Measurements from ENCODE around the gene GMEB2.

The GMEB2 gene

DNA sequence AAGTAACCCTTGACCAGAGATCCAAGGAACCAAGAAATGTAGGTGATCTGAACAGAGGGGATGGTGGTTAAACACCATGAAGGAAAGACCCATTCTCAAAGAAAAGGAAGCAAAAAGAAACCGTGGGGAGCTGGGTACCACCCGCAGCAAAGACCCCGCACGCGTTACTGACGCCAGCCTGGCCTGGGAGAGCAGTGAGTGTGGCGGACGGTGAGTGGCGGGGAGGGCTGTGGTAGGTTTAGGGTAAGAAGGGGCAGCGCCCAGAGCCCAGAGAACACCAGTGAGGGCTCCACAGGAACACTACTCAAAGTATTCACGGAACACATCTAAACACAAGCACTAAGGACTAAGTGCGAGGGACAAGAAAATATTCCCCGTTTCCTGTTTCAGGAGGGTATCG is 4.2 kb downstream of the GMEB2 start:
- no peak overlapping the region for H2BK120ac ChIP-seq (ENCODE audit: low read depth, low read length)
- no peak overlapping the region for H2AFZ ChIP-seq (ENCODE audit: low read length)
- no peak overlapping the region for H3K27ac ChIP-seq (replicated peaks; ENCODE audit: low read length)
- H3K4me1 ChIP-seq (ENCODE audit: control insufficient read depth in 2 of 2, insufficient read depth in 1 of 2, low read depth in 1 of 2, low read length in 2 of 2): peaks cover 2 to 8% of the 10 kb centered on the region in 2 donors
- H4K91ac ChIP-seq (ENCODE audit: low read depth, low read length, poor library complexity): no peak overlapping the region
- WGBS, 2 donors (ENCODE audit: extremely low coverage in 2 of 2, insufficient read length in 2 of 2, insufficient replicate concordance in 1 of 2): 100% methylated on average over 1 of the region's 14 CpGs; no CpG with 5 or more reads in 1 of the 2 donors
- no peak overlapping the region for H3K4me3 ChIP-seq (ENCODE audit: low read length in 2 of 2)
- no peaks in the 10 kb centered on the region for H3K27me3 ChIP-seq (ENCODE audit: control insufficient read depth in 3 of 3, insufficient read depth in 3 of 3, low read depth in 1 of 3, low read length in 3 of 3)
- H3K23ac ChIP-seq (ENCODE audit: low read depth, low read length, poor library complexity): no peak overlapping the region
- H3K9ac ChIP-seq (ENCODE audit: low read depth, low read length, poor library complexity): no peak overlapping the region
- H2AK5ac ChIP-seq (ENCODE audit: low read depth, low read length): no peak overlapping the region
- no peak for DNase-seq (ENCODE audit: low spot score)
- no peak overlapping the region for H2BK5ac ChIP-seq (ENCODE audit: low read length)
- H3K36me3 ChIP-seq (replicated peaks in 1 of 2; ENCODE audit: control insufficient read depth in 2 of 2, insufficient read depth in 2 of 2, low read length in 2 of 2): peaks cover 9 to 29% of the 10 kb centered on the region in 2 donors
- H2BK15ac ChIP-seq (ENCODE audit: low read length): no peak overlapping the region
- no peak overlapping the region for H2BK12ac ChIP-seq (ENCODE audit: low read length)
- H4K8ac ChIP-seq (ENCODE audit: low read depth, low read length): no peak overlapping the region
- no peaks in the 10 kb centered on the region for H3K9me3 ChIP-seq (replicated peaks in 1 of 2; ENCODE audit: control insufficient read depth in 2 of 2, insufficient read depth in 1 of 2, low read depth in 1 of 2, low read length in 2 of 2)
- H3K79me1 ChIP-seq (ENCODE audit: low read depth, low read length): peaks cover 12% of the 10 kb centered on the region
- H3K4ac ChIP-seq (ENCODE audit: low read length): no peak overlapping the region
- no peak overlapping the region for H3K18ac ChIP-seq (ENCODE audit: low read length)
- no peak overlapping the region for H3K14ac ChIP-seq (ENCODE audit: low read length)
- H3K4me2 ChIP-seq (ENCODE audit: insufficient read depth, low read length, poor library complexity, severe bottlenecking): no peak overlapping the region

DNA sequence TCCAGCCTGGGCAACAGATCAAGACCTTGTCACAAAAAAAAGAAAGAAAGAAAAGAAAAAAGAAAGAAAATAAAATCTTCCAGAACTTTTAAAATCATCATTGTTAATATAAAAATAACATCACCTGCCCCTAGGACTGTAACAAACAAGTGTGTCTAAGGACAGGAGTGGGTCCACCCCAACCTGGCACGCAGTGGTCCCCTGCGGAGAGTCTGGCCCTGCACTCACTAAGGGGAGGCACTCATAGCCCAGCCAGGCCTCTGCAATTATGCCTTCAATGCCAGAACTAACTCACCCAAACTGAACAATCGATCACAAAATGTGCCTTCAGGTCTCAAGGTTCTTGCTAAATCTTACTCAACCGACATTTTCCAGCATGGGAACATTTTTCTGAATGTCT is 4.8 kb downstream of the GMEB2 start:
- Histone ChIP-seq H4K91ac (ENCODE audit: low read depth, low read length, poor library complexity) (no peak overlapping the region), H3K27ac (replicated peaks; ENCODE audit: low read length) (no peak overlapping the region), H2BK5ac (ENCODE audit: low read length) (no peak overlapping the region), H3K18ac (ENCODE audit: low read length) (no peak overlapping the region), H3K79me1 (ENCODE audit: low read depth, low read length) (peaks cover 7% of the 10 kb centered on the region), H3K23ac (ENCODE audit: low read depth, low read length, poor library complexity) (no peak overlapping the region), H2BK12ac (ENCODE audit: low read length) (no peak overlapping the region), H2BK120ac (ENCODE audit: low read depth, low read length) (no peak overlapping the region), H3K14ac (ENCODE audit: low read length) (no peak overlapping the region), H3K4me1 (ENCODE audit: control insufficient read depth in 2 of 2, insufficient read depth in 1 of 2, low read depth in 1 of 2, low read length in 2 of 2) (peaks cover 2 to 6% of the 10 kb centered on the region in 2 donors), H3K4ac (ENCODE audit: low read length) (no peak overlapping the region), H2AFZ (ENCODE audit: low read length) (no peak overlapping the region), H3K4me2 (ENCODE audit: insufficient read depth, low read length, poor library complexity, severe bottlenecking) (no peak overlapping the region), H2BK15ac (ENCODE audit: low read length) (no peak overlapping the region), H3K9me3 (replicated peaks in 1 of 2; ENCODE audit: control insufficient read depth in 2 of 2, insufficient read depth in 1 of 2, low read depth in 1 of 2, low read length in 2 of 2) (no peaks in the 10 kb centered on the region), H3K27me3 (ENCODE audit: control insufficient read depth in 3 of 3, insufficient read depth in 3 of 3, low read depth in 1 of 3, low read length in 3 of 3) (no peaks in the 10 kb centered on the region), H4K8ac (ENCODE audit: low read depth, low read length) (no peak overlapping the region), H2AK5ac (ENCODE audit: low read depth, low read length) (no peak overlapping the region), H3K9ac (ENCODE audit: low read depth, low read length, poor library complexity) (no peak overlapping the region), H3K36me3 (replicated peaks in 1 of 2; ENCODE audit: control insufficient read depth in 2 of 2, insufficient read depth in 2 of 2, low read length in 2 of 2) (peaks cover 12 to 35% of the 10 kb centered on the region in 2 donors), H3K4me3 (ENCODE audit: low read length in 2 of 2) (no peak overlapping the region)
- DNase-seq (ENCODE audit: low spot score): no peak
- no CpG with 5 or more reads among the region's 4 CpGs for WGBS, 2 donors (ENCODE audit: extremely low coverage in 2 of 2, insufficient read length in 2 of 2, insufficient replicate concordance in 1 of 2)

DNA sequence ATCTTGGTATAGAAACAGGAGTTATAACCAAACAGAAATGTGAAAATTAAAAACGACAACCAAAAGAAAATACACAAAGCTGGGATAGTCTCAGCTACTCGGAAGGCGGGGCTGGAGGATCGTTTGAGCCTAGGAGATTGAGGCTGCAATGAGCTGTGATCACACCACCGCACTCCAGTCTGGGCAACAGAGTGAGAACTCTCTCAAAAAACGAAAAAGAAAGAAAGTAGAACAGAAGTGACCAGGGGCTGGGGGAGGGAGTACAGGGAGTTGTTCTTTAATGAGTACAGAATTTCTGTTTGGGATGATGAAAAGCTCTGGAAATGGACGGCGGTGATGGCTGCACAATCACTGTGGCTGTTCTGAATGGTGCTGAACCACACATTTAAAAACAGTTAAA is 5.9 kb downstream of the GMEB2 start:
- H3K4ac ChIP-seq (ENCODE audit: low read length): no peak overlapping the region
- no peak overlapping the region for H3K14ac ChIP-seq (ENCODE audit: low read length)
- no peaks in the 10 kb centered on the region for H3K27me3 ChIP-seq (ENCODE audit: control insufficient read depth in 3 of 3, insufficient read depth in 3 of 3, low read depth in 1 of 3, low read length in 3 of 3)
- no peak overlapping the region for H2BK5ac ChIP-seq (ENCODE audit: low read length)
- H3K4me1 ChIP-seq (ENCODE audit: control insufficient read depth in 2 of 2, insufficient read depth in 1 of 2, low read depth in 1 of 2, low read length in 2 of 2): peaks cover 1 to 6% of the 10 kb centered on the region in 2 donors
- no peak for DNase-seq (ENCODE audit: low spot score)
- no peak overlapping the region for H3K18ac ChIP-seq (ENCODE audit: low read length)
- H3K9me3 ChIP-seq (replicated peaks in 1 of 2; ENCODE audit: control insufficient read depth in 2 of 2, insufficient read depth in 1 of 2, low read depth in 1 of 2, low read length in 2 of 2): peaks cover 0 to 5% of the 10 kb centered on the region in 2 donors
- no peak overlapping the region for H3K27ac ChIP-seq (replicated peaks; ENCODE audit: low read length)
- no peak overlapping the region for H3K4me3 ChIP-seq (ENCODE audit: low read length in 2 of 2)
- no peak overlapping the region for H3K4me2 ChIP-seq (ENCODE audit: insufficient read depth, low read length, poor library complexity, severe bottlenecking)
- H2AK5ac ChIP-seq (ENCODE audit: low read depth, low read length): no peak overlapping the region
- H3K9ac ChIP-seq (ENCODE audit: low read depth, low read length, poor library complexity): no peak overlapping the region
- H3K36me3 ChIP-seq (replicated peaks in 1 of 2; ENCODE audit: control insufficient read depth in 2 of 2, insufficient read depth in 2 of 2, low read length in 2 of 2): peaks cover 18 to 46% of the 10 kb centered on the region in 2 donors
- no peak overlapping the region for H2AFZ ChIP-seq (ENCODE audit: low read length)
- no peak overlapping the region for H2BK120ac ChIP-seq (ENCODE audit: low read depth, low read length)
- H4K91ac ChIP-seq (ENCODE audit: low read depth, low read length, poor library complexity): no peak overlapping the region
- no peak overlapping the region for H2BK15ac ChIP-seq (ENCODE audit: low read length)
- no CpG with 5 or more reads among the region's 8 CpGs for WGBS, 2 donors (ENCODE audit: extremely low coverage in 2 of 2, insufficient read length in 2 of 2, insufficient replicate concordance in 1 of 2)
- H2BK12ac ChIP-seq (ENCODE audit: low read length): no peak overlapping the region
- H3K79me1 ChIP-seq (ENCODE audit: low read depth, low read length): peaks cover 5% of the 10 kb centered on the region
- H4K8ac ChIP-seq (ENCODE audit: low read depth, low read length): no peak overlapping the region
- H3K23ac ChIP-seq (ENCODE audit: low read depth, low read length, poor library complexity): no peak overlapping the region

DNA sequence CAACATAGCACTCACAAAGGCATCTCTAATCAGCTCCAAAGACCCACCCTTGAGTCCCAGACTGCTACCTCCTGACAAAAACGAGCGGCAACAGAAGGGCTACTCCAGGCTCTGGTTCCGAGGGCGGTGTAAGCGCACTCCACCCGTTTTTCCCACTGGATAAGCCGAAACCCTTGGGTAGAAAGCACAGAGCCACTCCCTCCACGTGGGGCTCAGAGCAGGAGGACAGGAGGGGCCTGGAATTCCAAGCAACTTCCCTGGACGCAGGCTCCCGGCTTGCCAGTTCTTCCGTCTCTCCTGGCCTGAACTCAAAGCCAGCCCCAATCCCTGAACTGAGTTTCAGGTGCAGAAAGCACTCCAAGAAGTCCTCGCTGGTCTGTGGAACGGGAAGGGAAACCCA is 7.4 kb downstream of the GMEB2 start:
- Histone ChIP-seq H2AFZ (ENCODE audit: low read length) (no peak overlapping the region), H3K4me1 (ENCODE audit: control insufficient read depth in 2 of 2, insufficient read depth in 1 of 2, low read depth in 1 of 2, low read length in 2 of 2) (peaks cover 0 to 2% of the 10 kb centered on the region in 2 donors), H3K36me3 (replicated peaks in 1 of 2; ENCODE audit: control insufficient read depth in 2 of 2, insufficient read depth in 2 of 2, low read length in 2 of 2) (peaks cover 27 to 61% of the 10 kb centered on the region in 2 donors), H3K79me1 (ENCODE audit: low read depth, low read length) (peaks cover 5% of the 10 kb centered on the region), H4K91ac (ENCODE audit: low read depth, low read length, poor library complexity) (no peak overlapping the region), H4K8ac (ENCODE audit: low read depth, low read length) (no peak overlapping the region), H2BK120ac (ENCODE audit: low read depth, low read length) (no peak overlapping the region), H2BK12ac (ENCODE audit: low read length) (no peak overlapping the region), H3K9ac (ENCODE audit: low read depth, low read length, poor library complexity) (peak overlapping the region; percentile 32), H3K4me2 (ENCODE audit: insufficient read depth, low read length, poor library complexity, severe bottlenecking) (no peak overlapping the region), H3K27ac (replicated peaks; ENCODE audit: low read length) (no peak overlapping the region), H3K4me3 (ENCODE audit: low read length in 2 of 2) (peak overlapping the region in 1 of 2 donors; percentile 44), H3K18ac (ENCODE audit: low read length) (no peak overlapping the region), H2BK15ac (ENCODE audit: low read length) (no peak overlapping the region), H2BK5ac (ENCODE audit: low read length) (no peak overlapping the region), H3K27me3 (ENCODE audit: control insufficient read depth in 3 of 3, insufficient read depth in 3 of 3, low read depth in 1 of 3, low read length in 3 of 3) (no peaks in the 10 kb centered on the region), H3K14ac (ENCODE audit: low read length) (no peak overlapping the region), H3K23ac (ENCODE audit: low read depth, low read length, poor library complexity) (no peak overlapping the region), H2AK5ac (ENCODE audit: low read depth, low read length) (no peak overlapping the region), H3K4ac (ENCODE audit: low read length) (peak overlapping the region; percentile 45), H3K9me3 (replicated peaks in 1 of 2; ENCODE audit: control insufficient read depth in 2 of 2, insufficient read depth in 1 of 2, low read depth in 1 of 2, low read length in 2 of 2) (peaks cover 5 to 17% of the 10 kb centered on the region in 2 donors)
- DNase-seq (ENCODE audit: low spot score): no peak
- WGBS, 2 donors (ENCODE audit: extremely low coverage in 2 of 2, insufficient read length in 2 of 2, insufficient replicate concordance in 1 of 2): no CpG with 5 or more reads among the region's 13 CpGs

Data from neuronal stem cell (in vitro differentiated cells).